Endodermal cell (in vitro differentiated cells): ENCODE measurements around the gene OR5T2. TPM values are rescaled to one million over a fixed set of nuclear protein-coding genes. Genes with fewer than 3 reads are reported as not detected.

Experiments
- DNase-seq: peaks from one replicate; pipeline ENCODE4 v3.0.0-alpha.2; 2017
- H3K27ac ChIP-seq: 2 replicates; pipeline ENCODE4 v1.5.1; 2013; ENCODE audit warnings: mild to moderate bottlenecking, low read depth, low read length, moderate library complexity
- H3K27me3 ChIP-seq: 2 replicates; pipeline ENCODE4 v1.6.1; 2013; ENCODE audit warnings: mild to moderate bottlenecking, low read length, moderate library complexity; ENCODE audit not compliant: insufficient read depth, control insufficient read depth, poor library complexity, severe bottlenecking
- H3K36me3 ChIP-seq: 2 replicates; pipeline ENCODE4 v1.7.0; 2013; ENCODE audit warnings: mild to moderate bottlenecking, low read length, moderate library complexity; ENCODE audit not compliant: control insufficient read depth, insufficient read depth
- H3K4me1 ChIP-seq: one replicate; pipeline ENCODE4 v1.7.0; 2013; ENCODE audit warnings: low read length; ENCODE audit not compliant: control insufficient read depth, insufficient read depth
- H3K4me3 ChIP-seq: 2 replicates; pipeline ENCODE4 v1.5.1; 2013; ENCODE audit warnings: mild to moderate bottlenecking, low read length, moderate library complexity
- H3K9ac ChIP-seq: 2 replicates; pipeline ENCODE4 v1.6.1; 2013; ENCODE audit warnings: mild to moderate bottlenecking, low read length, moderate library complexity; ENCODE audit not compliant: poor library complexity, severe bottlenecking; ENCODE audit errors: extremely low read depth
- H3K9me3 ChIP-seq: 2 replicates; pipeline ENCODE4 v1.6.1; 2013; ENCODE audit warnings: mild to moderate bottlenecking, low read length, moderate library complexity; ENCODE audit not compliant: control insufficient read depth
- H3K27ac Mint-ChIP-seq: 2 replicates; pipeline ENCODE4 v1.8.0; 2020; ENCODE audit warnings: mixed read lengths
- H3K27me3 Mint-ChIP-seq: 2 replicates; pipeline ENCODE4 v1.8.0; 2021; ENCODE audit warnings: mild to moderate bottlenecking, mixed read lengths; ENCODE audit not compliant: insufficient read depth
- H3K36me3 Mint-ChIP-seq: 2 replicates; pipeline ENCODE4 v1.8.0; 2020; ENCODE audit warnings: low read depth, mixed read lengths
- H3K4me1 Mint-ChIP-seq: 2 replicates; pipeline ENCODE4 v1.8.0; 2020; ENCODE audit warnings: mixed read lengths
- H3K4me3 Mint-ChIP-seq: 2 replicates; pipeline ENCODE4 v1.8.0; 2020; ENCODE audit warnings: mild to moderate bottlenecking, moderate library complexity, mixed read lengths
- H3K9me3 Mint-ChIP-seq: 2 replicates; pipeline ENCODE4 v1.8.0; 2020; ENCODE audit warnings: mild to moderate bottlenecking, mixed read lengths
- WGBS, 2 experiments: methylation state at CpG; one replicate each; pipeline versions ENCODE4 v1.1.5 to v1.1.7; 2013; ENCODE audit warnings: missing lambda C conversion rate in 2 of 2, mixed read lengths in 1 of 2; ENCODE audit not compliant: insufficient coverage in 1 of 2, insufficient read length in 1 of 2; 5-methylcytosine and 5-hydroxymethylcytosine counted together
- total RNA-seq, 2 donors: library from RNA; stranded (reverse); fragmentation: NEBNext Ultra II Directional in 1 of 2; extraction: Animal tissue kit (Norgen Biotek cat#: 25700) in 1 of 2; gene quantifications; 2 replicates in 1 of 2; 3 replicates in 1 of 2; pipeline ENCODE4 v1.2.1, GENCODE V29; 2021
- TF ChIP-seq, protein P1 (sequence below): fragments of 200-600 bp; sonication (generic); conservative IDR thresholded peaks from 2 replicates; pipeline ENCODE4 v1.5.0; 2021; ENCODE audit warnings: antibody characterized with exemption, mild to moderate bottlenecking

Gene OR5T2
- total RNA-seq, 2 donors from 2014 or later: not detected

DNA sequence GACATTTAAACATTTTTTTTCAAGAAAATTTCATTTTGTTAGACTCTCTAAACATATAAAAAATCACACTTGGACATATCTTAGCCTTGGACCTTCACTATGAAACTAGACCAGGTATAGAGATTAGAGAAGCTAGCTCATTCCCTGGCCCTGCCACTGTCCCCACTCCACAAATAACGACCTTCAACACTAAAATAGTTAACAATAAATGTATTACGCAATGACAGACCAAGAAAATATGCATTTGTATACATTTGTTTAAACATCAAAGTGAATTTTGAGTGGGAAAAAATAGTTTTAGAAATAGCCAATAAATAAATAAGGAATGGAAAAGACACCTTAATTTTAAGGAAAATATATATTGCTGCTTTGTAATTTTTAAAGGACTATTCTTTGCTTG is 36.7 kb downstream of the OR5T2 start:
- H3K36me3 Mint-ChIP-seq: no peaks in the 10 kb centered on the region
- no peaks in the 10 kb centered on the region for H3K9me3 ChIP-seq
- H3K4me1 ChIP-seq: no peaks in the 10 kb centered on the region
- H3K36me3 ChIP-seq: no peaks in the 10 kb centered on the region
- H3K27ac ChIP-seq: no peak overlapping the region
- DNase-seq: no peak
- WGBS, 2 experiments: 60% methylated on average over 1 of the region's 2 CpGs; no CpG with 5 or more reads in 1 of the 2 experiments
- TF ChIP-seq, protein P1, sequence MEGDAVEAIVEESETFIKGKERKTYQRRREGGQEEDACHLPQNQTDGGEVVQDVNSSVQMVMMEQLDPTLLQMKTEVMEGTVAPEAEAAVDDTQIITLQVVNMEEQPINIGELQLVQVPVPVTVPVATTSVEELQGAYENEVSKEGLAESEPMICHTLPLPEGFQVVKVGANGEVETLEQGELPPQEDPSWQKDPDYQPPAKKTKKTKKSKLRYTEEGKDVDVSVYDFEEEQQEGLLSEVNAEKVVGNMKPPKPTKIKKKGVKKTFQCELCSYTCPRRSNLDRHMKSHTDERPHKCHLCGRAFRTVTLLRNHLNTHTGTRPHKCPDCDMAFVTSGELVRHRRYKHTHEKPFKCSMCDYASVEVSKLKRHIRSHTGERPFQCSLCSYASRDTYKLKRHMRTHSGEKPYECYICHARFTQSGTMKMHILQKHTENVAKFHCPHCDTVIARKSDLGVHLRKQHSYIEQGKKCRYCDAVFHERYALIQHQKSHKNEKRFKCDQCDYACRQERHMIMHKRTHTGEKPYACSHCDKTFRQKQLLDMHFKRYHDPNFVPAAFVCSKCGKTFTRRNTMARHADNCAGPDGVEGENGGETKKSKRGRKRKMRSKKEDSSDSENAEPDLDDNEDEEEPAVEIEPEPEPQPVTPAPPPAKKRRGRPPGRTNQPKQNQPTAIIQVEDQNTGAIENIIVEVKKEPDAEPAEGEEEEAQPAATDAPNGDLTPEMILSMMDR: no peak
- H3K27ac Mint-ChIP-seq: no peak overlapping the region
- H3K4me1 Mint-ChIP-seq: no peaks in the 10 kb centered on the region
- H3K4me3 Mint-ChIP-seq: no peak overlapping the region
- H3K4me3 ChIP-seq: no peak overlapping the region
- H3K27me3 Mint-ChIP-seq: no peaks in the 10 kb centered on the region
- no peaks in the 10 kb centered on the region for H3K27me3 ChIP-seq
- H3K9me3 Mint-ChIP-seq: peaks cover 5% of the 10 kb centered on the region
- H3K9ac ChIP-seq: no peak overlapping the region

DNA sequence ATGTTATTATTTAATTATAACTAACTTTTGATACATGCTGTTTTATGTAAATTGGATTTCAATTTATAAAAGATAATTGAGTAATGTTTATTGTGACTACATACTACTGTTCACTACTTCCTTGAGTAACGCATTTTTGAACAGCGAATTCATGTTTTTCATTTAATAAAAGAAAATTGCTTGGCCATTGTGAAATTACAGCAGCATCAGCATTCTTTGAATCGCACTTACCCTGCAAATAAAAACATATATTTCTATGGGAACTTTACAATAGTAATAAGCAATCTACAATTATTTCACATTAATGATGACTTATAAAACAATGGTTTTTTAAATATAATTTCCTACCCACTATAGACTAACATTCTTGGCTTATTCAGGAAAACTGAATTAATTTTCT is 37.4 kb downstream of the OR5T2 start:
- Histone ChIP-seq H3K9me3 (peaks cover 2% of the 10 kb centered on the region), H3K27me3 (no peaks in the 10 kb centered on the region), H3K36me3 (no peaks in the 10 kb centered on the region), H3K9ac (no peak overlapping the region), H3K4me1 (no peaks in the 10 kb centered on the region), H3K27ac (no peak overlapping the region), H3K4me3 (no peak overlapping the region)
- 83 to 100% methylated on average over 1 to 2 of the region's 3 CpGs for WGBS, 2 experiments
- Mint-ChIP-seq H3K27me3 (no peaks in the 10 kb centered on the region), H3K4me3 (no peak overlapping the region), H3K36me3 (no peaks in the 10 kb centered on the region), H3K27ac (no peak overlapping the region), H3K9me3 (peaks cover 7% of the 10 kb centered on the region), H3K4me1 (no peaks in the 10 kb centered on the region)
- DNase-seq: no peak
- TF ChIP-seq, protein P1: no peak

DNA sequence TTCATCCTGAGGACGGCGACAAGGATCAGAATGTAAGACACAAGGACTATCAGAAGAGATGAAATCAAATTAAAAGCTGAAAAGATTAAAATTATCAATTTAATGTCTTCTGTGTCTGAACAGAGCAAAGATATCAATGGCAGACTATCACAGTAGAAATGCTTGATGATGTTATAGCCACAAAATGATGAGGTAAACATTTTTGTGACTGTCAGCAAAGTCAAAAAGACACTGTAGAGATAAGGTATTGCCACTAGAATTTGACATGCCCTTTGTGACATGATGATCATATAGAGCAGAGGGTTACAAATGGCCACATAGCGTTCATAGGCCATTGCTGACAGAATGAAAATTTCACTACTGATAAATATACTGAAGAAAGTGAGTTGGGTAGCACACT is 45.5 kb downstream of the OR5T2 start:
- 67 to 93% methylated on average over 1 to 3 of the region's 3 CpGs for WGBS, 2 experiments
- peaks cover 11% of the 10 kb centered on the region for H3K9me3 ChIP-seq
- Mint-ChIP-seq H3K27me3 (no peaks in the 10 kb centered on the region), H3K4me3 (no peak overlapping the region), H3K4me1 (no peaks in the 10 kb centered on the region), H3K9me3 (peaks cover 2% of the 10 kb centered on the region), H3K27ac (no peak overlapping the region), H3K36me3 (no peaks in the 10 kb centered on the region)
- no peaks in the 10 kb centered on the region for H3K4me1 ChIP-seq
- H3K27ac ChIP-seq: no peak overlapping the region
- DNase-seq: no peak
- no peaks in the 10 kb centered on the region for H3K27me3 ChIP-seq
- TF ChIP-seq, protein P1: no peak
- H3K36me3 ChIP-seq: no peaks in the 10 kb centered on the region
- no peak overlapping the region for H3K9ac ChIP-seq
- H3K4me3 ChIP-seq: no peak overlapping the region
